ENCODE results near the gene ZYG11B.

The ZYG11B gene

GRCh38 chr1:52767596-52768280 is 41.5 kb downstream of the ZYG11B start:
- TF ChIP-seq TOX (CRISPR knock-in tag; IDR thresholded peaks at IDR 0.05; ENCODE audit: borderline replicate concordance): no peak
- ATAC-seq: no peak

DNA sequence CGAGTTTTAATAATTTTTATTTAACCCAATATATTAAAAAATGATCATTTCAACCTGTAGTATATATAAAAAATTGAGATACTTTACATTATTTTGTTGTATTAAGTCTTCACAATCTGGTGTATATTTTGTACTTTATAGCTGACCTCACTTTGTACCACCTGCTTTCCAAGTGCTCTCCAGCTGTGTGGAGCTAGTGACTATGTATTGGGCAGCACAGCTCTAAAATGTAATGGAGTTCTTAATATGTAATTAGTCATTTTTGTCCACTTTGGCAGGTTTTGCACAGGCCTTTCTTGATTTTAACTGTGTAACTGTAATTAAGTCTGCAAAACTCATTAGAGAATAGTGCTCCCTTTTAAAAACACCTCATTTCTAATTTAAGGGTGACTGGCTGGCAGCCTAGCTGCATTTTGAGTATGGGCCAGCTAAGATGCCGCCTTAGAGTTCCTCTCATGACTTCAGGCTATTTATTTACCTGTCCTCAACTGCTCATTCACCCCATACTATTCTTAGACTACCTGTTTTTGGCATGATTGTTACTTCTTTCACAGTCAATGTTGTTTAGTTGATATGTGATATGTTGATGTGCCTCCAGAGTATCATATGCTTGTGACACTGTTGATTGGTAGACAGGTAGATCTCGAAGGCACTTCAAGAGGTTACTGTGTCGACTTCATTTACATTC is 43.2 kb downstream of the ZYG11B start:
- no peak for ATAC-seq
- TF ChIP-seq CSRNP3 (CRISPR knock-in tag; IDR thresholded peaks at IDR 0.05): no peak
- no peak for TF ChIP-seq CREB5 (CRISPR knock-in tag; IDR thresholded peaks at IDR 0.05; ENCODE audit: low read depth)
- TF ChIP-seq ARNTL (CRISPR knock-in tag; IDR thresholded peaks at IDR 0.05; ENCODE audit: borderline replicate concordance, low read depth): no peak
- TF ChIP-seq ZFP3 (CRISPR knock-in tag; IDR thresholded peaks at IDR 0.05): no peak
- TF ChIP-seq ESRRG (CRISPR knock-in tag; IDR thresholded peaks at IDR 0.05): no peak
- no peak for TF ChIP-seq ZNF70 (CRISPR knock-in tag; IDR thresholded peaks at IDR 0.05)
- no peak for TF ChIP-seq ZFP30 (CRISPR knock-in tag; IDR thresholded peaks at IDR 0.05)
- TF ChIP-seq, protein P1, sequence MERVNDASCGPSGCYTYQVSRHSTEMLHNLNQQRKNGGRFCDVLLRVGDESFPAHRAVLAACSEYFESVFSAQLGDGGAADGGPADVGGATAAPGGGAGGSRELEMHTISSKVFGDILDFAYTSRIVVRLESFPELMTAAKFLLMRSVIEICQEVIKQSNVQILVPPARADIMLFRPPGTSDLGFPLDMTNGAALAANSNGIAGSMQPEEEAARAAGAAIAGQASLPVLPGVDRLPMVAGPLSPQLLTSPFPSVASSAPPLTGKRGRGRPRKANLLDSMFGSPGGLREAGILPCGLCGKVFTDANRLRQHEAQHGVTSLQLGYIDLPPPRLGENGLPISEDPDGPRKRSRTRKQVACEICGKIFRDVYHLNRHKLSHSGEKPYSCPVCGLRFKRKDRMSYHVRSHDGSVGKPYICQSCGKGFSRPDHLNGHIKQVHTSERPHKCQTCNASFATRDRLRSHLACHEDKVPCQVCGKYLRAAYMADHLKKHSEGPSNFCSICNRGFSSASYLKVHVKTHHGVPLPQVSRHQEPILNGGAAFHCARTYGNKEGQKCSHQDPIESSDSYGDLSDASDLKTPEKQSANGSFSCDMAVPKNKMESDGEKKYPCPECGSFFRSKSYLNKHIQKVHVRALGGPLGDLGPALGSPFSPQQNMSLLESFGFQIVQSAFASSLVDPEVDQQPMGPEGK (CRISPR knock-in tag; IDR thresholded peaks at IDR 0.05; ENCODE audit: borderline replicate concordance): no peak
- TF ChIP-seq TOX (CRISPR knock-in tag; IDR thresholded peaks at IDR 0.05; ENCODE audit: borderline replicate concordance): no peak
- no peak for TF ChIP-seq RARB (CRISPR knock-in tag; IDR thresholded peaks at IDR 0.05)
- no peak for TF ChIP-seq PPARA (CRISPR knock-in tag; IDR thresholded peaks at IDR 0.05; ENCODE audit: borderline replicate concordance)
- TF ChIP-seq OSR1 (CRISPR knock-in tag; IDR thresholded peaks at IDR 0.05): no peak

GRCh38 chr1:52771384-52771783 is 45.1 kb downstream of the ZYG11B start:
- no peak for ATAC-seq
- TF ChIP-seq ARNTL (CRISPR knock-in tag; IDR thresholded peaks at IDR 0.05; ENCODE audit: borderline replicate concordance, low read depth) (no peak), ESRRG (CRISPR knock-in tag; IDR thresholded peaks at IDR 0.05) (no peak), PPARA (CRISPR knock-in tag; IDR thresholded peaks at IDR 0.05; ENCODE audit: borderline replicate concordance) (no peak), CSRNP3 (CRISPR knock-in tag; IDR thresholded peaks at IDR 0.05) (no peak), ZNF70 (CRISPR knock-in tag; IDR thresholded peaks at IDR 0.05) (no peak), TCF4 (CRISPR knock-in tag; IDR thresholded peaks at IDR 0.05; ENCODE audit: borderline replicate concordance) (no peak), ZFP3 (CRISPR knock-in tag; IDR thresholded peaks at IDR 0.05) (no peak), ISL1 (CRISPR knock-in tag; IDR thresholded peaks at IDR 0.05) (no peak), ZC3H10 (CRISPR knock-in tag; IDR thresholded peaks at IDR 0.05) (no peak), BACH2 (CRISPR knock-in tag; IDR thresholded peaks at IDR 0.05; ENCODE audit: borderline replicate concordance) (no peak), GLIS3 (CRISPR knock-in tag; IDR thresholded peaks at IDR 0.05) (no peak), TOX (CRISPR knock-in tag; IDR thresholded peaks at IDR 0.05; ENCODE audit: borderline replicate concordance) (no peak)
- TF ChIP-seq, protein P1 (CRISPR knock-in tag; IDR thresholded peaks at IDR 0.05; ENCODE audit: borderline replicate concordance): no peak

DNA sequence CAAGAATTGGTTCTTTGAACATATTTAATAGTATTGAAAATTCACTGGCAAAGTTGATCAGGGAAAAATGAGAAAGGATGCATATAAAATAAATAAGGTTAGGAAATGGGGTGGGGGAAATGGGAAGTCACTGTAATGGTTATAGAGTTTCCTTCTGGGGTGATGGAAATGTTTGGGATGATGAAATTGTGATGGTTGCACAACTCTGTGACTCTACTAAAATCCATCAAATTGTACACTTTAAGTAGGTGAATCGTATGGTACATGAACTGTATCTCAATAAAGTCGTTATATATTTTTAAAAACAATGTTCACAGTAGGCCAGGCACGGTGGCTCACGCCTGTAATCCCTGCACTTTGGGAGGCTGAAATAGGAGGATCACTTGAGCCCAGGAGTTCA is 59.9 kb downstream of the ZYG11B start:
- ATAC-seq: no peak
- TF ChIP-seq PPARA (CRISPR knock-in tag; IDR thresholded peaks at IDR 0.05; ENCODE audit: borderline replicate concordance) (no peak), ISL1 (CRISPR knock-in tag; IDR thresholded peaks at IDR 0.05) (no peak), TCF4 (CRISPR knock-in tag; IDR thresholded peaks at IDR 0.05; ENCODE audit: borderline replicate concordance) (no peak), CREB5 (CRISPR knock-in tag; IDR thresholded peaks at IDR 0.05; ENCODE audit: low read depth) (no peak), ARNTL (CRISPR knock-in tag; IDR thresholded peaks at IDR 0.05; ENCODE audit: borderline replicate concordance, low read depth) (no peak), TSHZ2 (CRISPR knock-in tag; IDR thresholded peaks at IDR 0.05) (no peak), OSR1 (CRISPR knock-in tag; IDR thresholded peaks at IDR 0.05) (no peak), CSDC2 (CRISPR knock-in tag; IDR thresholded peaks at IDR 0.05) (no peak), ESRRG (CRISPR knock-in tag; IDR thresholded peaks at IDR 0.05) (no peak), RARB (CRISPR knock-in tag; IDR thresholded peaks at IDR 0.05) (no peak), TOX (CRISPR knock-in tag; IDR thresholded peaks at IDR 0.05; ENCODE audit: borderline replicate concordance) (no peak), GLIS3 (CRISPR knock-in tag; IDR thresholded peaks at IDR 0.05) (no peak), ZC3H10 (CRISPR knock-in tag; IDR thresholded peaks at IDR 0.05) (no peak)
